ENCODE results near the gene SYAP1. TPM values are rescaled to one million over a fixed set of nuclear protein-coding genes. Genes with fewer than 3 reads are reported as not detected.
"Not testable (repeated sequence)": the region's sequence is repeated elsewhere in the genome, so short reads cannot be mapped to it uniquely, and the experiment has no call there.

Gene SYAP1
- total RNA-seq, 2 experiments from 2014 or later: 22.8 to 31.4 TPM

DNA sequence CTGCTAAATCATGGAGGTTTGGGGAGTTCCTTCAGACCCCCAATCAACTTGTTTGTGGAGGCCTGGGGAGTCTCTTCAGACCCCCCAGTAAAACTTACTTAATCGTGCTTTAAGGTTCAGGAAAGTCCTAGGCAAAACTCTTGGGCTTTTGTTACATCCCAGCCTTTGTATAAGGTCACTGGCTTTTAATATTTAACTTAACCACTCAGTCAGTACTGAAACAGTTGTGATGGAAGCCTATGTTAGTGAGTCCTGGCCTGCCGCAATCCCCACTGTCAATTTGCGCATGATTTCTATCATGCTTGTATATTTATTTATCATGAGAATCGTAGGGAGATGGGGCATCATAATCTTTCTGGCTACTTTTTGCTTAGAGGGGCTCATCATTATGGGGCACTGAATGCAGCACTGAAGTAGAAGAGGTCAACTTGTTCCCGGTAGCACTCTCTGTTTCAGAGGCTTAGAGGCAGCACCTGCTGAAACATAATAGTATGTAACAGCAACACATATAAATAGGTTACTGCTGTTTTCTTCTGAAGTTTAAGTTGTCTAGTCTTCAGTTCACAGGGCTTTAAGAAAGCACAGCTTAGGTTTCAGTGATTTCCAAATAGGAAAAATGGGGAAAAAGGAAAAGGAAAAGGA is 7.1 kb downstream of the SYAP1 start:
- H3K4me3 Mint-ChIP-seq; H3K36me3 Mint-ChIP-seq (ENCODE audit: low read depth); intact Hi-C loops (cut with DNase I, micrococcal nuclease); ATAC-seq; H3K9me3 Mint-ChIP-seq (ENCODE audit: low read depth); H3K4me1 Mint-ChIP-seq; H3K27ac Mint-ChIP-seq; POLR2A ChIA-PET; CTCF ChIA-PET; DNase-seq; H3K27me3 Mint-ChIP-seq: not testable (repeated sequence)

DNA sequence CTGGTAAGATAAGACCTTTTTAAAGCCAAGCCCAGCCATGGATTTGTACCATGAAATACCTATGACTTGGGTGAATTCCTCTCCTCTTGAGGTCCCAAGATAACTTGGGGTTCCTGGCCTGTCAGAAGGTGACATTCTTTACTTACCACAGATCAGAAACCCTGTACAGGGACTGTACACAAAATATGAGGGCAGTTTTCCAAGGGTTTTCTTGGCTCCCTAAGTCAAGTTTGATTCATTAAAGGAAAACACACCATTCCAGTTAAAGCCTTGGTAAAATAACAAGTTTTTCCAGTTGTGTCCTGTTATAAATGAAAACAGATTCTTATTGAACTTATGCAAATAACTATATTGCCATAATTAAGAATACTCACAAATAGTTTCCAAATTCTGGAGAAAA is 8.2 kb downstream of the SYAP1 start:
- CTCF ChIA-PET: no interaction called here
- peaks cover 8% of the 10 kb centered on the region for H3K36me3 Mint-ChIP-seq (ENCODE audit: low read depth)
- H3K27me3 Mint-ChIP-seq: no peaks in the 10 kb centered on the region
- POLR2A ChIA-PET: no interaction called here
- no peak for ATAC-seq
- H3K4me1 Mint-ChIP-seq: peaks cover 6% of the 10 kb centered on the region
- no peaks in the 10 kb centered on the region for H3K9me3 Mint-ChIP-seq (ENCODE audit: low read depth)
- no peak overlapping the region for H3K4me3 Mint-ChIP-seq
- intact Hi-C loops (cut with DNase I, micrococcal nuclease): no loop called here
- H3K27ac Mint-ChIP-seq: no peak overlapping the region
- DNase-seq: no peak

DNA sequence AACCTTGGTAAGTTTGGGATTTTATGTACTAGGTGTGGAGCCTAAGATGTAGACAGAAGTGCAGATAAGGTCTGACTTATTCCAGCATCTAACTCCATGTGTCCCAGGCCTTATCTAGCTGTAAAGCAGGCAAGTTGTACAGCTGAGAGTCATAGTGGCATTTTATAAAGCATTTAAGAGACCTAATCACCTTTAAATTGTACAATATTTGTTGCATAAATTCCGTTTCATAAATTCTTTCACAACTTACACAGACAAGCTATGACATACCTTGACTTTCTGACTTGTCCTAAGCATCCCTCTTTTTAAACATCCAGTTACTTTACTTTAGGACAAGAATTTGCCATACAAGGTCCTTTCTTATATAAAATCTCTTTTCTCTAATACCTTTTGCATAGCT is 11.0 kb downstream of the SYAP1 start:
- ChIA-PET POLR2A (no interaction called here), CTCF (interaction anchor here (1.3 kb wide), 1 partner anchor 293 kb away, joined by 3 read pairs; no protein-coding TSS in a partner anchor)
- H3K27ac Mint-ChIP-seq: no peak overlapping the region
- H3K9me3 Mint-ChIP-seq (ENCODE audit: low read depth): no peaks in the 10 kb centered on the region
- H3K36me3 Mint-ChIP-seq (ENCODE audit: low read depth): peaks cover 8% of the 10 kb centered on the region
- H3K4me3 Mint-ChIP-seq: no peak overlapping the region
- no peak for ATAC-seq
- DNase-seq: no peak
- no peaks in the 10 kb centered on the region for H3K27me3 Mint-ChIP-seq
- H3K4me1 Mint-ChIP-seq: no peaks in the 10 kb centered on the region
- intact Hi-C loops (cut with DNase I, micrococcal nuclease): no loop called here

DNA sequence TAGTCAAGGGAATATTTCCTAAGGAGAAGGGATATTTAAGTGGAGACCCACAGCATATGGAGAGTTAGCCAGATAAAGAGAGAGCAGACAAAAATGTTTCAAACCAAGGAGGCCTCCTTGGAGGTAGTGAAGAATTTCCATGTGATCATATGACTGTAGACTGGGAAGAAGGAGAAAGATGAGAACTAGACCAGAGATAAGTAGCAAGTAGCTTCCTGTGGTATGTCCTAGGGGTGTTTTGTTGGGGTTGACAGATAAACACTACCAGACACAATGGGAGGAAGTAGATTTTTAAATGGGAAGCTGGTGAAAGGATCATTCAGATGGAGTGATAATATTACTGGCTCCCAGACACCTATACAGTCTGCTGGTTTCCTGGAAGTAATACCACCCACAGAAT is 13.6 kb downstream of the SYAP1 start:
- ATAC-seq: no peak

DNA sequence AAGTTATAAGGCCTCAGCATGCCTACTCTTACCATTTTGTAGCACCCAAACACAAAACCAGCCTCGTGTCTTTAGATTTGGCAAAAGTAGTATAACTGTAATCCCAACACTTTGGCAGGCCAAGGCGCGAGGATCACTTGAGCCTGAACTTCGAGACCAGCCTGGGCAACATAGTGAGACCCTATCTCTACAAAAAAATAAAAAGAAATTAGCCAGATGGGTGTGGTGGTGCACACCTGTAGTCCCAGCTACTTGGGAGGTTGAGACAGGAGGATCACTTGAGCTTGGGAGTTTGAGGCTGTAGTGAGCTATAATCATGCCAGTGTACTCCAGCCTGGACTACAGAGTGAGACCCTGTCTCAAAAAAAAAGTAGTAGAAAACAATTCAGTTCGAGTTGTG is 17.6 kb downstream of the SYAP1 start:
- Mint-ChIP-seq H3K36me3 (ENCODE audit: low read depth) (peaks cover 6% of the 10 kb centered on the region), H3K4me1 (no peaks in the 10 kb centered on the region), H3K27ac (no peak overlapping the region), H3K4me3 (no peak overlapping the region), H3K9me3 (ENCODE audit: low read depth) (no peaks in the 10 kb centered on the region), H3K27me3 (no peaks in the 10 kb centered on the region)
- POLR2A ChIA-PET: no interaction called here
- DNase-seq (no peak), ATAC-seq (no peak)
- CTCF ChIA-PET: no interaction called here
- intact Hi-C loops (cut with DNase I, micrococcal nuclease): no loop called here

More for the DNA sequence above, 13.6 kb downstream of the SYAP1 start:
- POLR2A ChIA-PET: no interaction called here
- Mint-ChIP-seq H3K27me3 (no peaks in the 10 kb centered on the region), H3K4me3 (no peak overlapping the region), H3K9me3 (ENCODE audit: low read depth) (no peaks in the 10 kb centered on the region), H3K4me1 (no peaks in the 10 kb centered on the region), H3K36me3 (ENCODE audit: low read depth) (peaks cover 8% of the 10 kb centered on the region), H3K27ac (no peak overlapping the region)
- CTCF ChIA-PET: no interaction called here
- no peak for DNase-seq
- intact Hi-C loops (cut with DNase I, micrococcal nuclease): no loop called here

DNA sequence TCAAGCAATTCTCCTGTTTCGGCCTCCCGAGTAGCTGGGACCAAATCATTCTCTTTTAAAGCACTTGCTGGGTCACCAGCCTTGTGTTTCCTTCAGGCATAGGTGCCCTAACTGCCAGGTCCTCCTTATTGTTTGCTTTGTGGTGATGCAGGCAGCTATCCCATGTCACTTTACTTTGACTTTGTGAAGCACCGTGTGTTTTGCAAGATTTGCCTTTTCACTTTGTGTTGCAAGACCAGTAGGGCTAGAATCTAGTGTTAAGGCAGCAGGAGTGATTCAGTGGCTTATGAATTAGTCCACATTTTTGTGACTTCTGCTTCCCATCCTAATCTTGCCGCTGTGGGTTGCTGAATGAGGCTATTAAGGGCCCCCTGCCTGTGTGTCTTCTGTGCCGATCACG is 20.2 kb downstream of the SYAP1 start:
- CTCF ChIA-PET: no interaction called here
- no peak overlapping the region for H3K27ac Mint-ChIP-seq
- intact Hi-C loops (cut with DNase I, micrococcal nuclease): no loop called here

DNA sequence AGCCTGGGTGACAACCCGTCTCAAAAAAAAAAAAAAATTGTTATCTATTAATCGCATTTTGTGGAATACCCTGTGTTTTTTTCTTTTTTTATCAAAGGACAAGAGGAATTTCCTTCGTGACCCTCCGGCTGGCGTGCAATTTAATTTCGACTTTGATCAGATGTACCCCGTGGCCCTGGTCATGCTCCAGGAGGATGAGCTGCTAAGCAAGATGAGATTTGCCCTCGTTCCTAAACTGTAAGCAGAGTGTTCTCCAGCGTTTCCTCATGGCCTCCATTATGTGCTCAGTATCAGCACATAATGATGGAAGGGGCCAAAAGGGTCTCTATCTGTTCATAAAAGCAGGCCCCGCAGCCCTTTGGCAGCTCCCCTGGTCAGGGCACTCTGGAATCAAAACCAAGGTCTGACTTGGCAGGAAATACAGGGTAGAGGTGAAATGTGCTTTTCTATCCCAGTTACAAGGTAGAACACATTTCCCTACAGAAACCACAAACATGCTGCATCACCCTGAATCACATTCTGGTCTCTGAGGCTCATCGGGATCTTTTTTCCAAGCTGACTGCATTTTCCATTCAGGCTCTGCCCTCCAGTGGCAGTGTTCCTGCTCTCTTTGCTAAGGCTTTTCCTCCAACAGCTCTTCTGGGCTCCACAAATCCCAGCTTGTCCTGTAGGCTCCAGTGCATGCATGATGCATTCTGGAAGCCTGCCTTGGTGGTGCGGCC is 24.4 kb downstream of the SYAP1 start:
- no peak overlapping the region for H3K4me3 Mint-ChIP-seq
- ChIA-PET POLR2A (no interaction called here), CTCF (no interaction called here)
- H3K27ac Mint-ChIP-seq: no peak overlapping the region
- no peaks in the 10 kb centered on the region for H3K27me3 Mint-ChIP-seq
- H3K36me3 Mint-ChIP-seq (ENCODE audit: low read depth): peaks cover 9% of the 10 kb centered on the region
- intact Hi-C loops (cut with DNase I, micrococcal nuclease): no loop called here
- H3K4me1 Mint-ChIP-seq: no peaks in the 10 kb centered on the region
- DNase-seq (no peak), ATAC-seq (no peak)
- no peaks in the 10 kb centered on the region for H3K9me3 Mint-ChIP-seq (ENCODE audit: low read depth)

More for the DNA sequence above, 20.2 kb downstream of the SYAP1 start:
- POLR2A ChIA-PET: no interaction called here
- DNase-seq (no peak), ATAC-seq (no peak)
- no peak overlapping the region for H3K4me3 Mint-ChIP-seq
- peaks cover 13% of the 10 kb centered on the region for H3K36me3 Mint-ChIP-seq (ENCODE audit: low read depth)
- no peaks in the 10 kb centered on the region for H3K4me1 Mint-ChIP-seq
- no peaks in the 10 kb centered on the region for H3K9me3 Mint-ChIP-seq (ENCODE audit: low read depth)
- H3K27me3 Mint-ChIP-seq: no peaks in the 10 kb centered on the region

DNA sequence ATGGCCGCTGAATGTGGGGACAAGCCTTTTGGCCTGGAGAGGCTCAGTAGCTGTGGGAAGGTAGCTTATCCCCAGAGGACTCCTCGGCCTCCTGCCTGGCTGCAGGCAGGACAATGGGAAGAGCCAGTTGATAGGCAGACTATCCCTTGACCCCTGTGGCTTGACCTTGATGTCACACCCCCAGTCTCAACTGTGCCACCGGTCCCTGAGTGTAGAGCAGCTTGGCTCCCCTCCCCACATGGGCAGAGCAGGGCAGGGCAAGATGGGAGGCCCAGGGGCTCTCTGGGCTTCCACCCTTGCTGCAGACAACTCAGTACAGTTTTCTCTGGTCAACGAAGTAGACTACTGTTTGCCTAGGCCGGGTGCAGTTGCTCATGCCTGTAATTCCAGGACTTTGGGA is 25.7 kb downstream of the SYAP1 start:
- H3K36me3 Mint-ChIP-seq (ENCODE audit: low read depth): peaks cover 9% of the 10 kb centered on the region
- no peaks in the 10 kb centered on the region for H3K9me3 Mint-ChIP-seq (ENCODE audit: low read depth)
- ChIA-PET CTCF (interaction anchor here (0.7 kb wide), 1 partner anchor 9 kb away, joined by 3 read pairs; no protein-coding TSS in a partner anchor), POLR2A (no interaction called here)
- H3K4me3 Mint-ChIP-seq: no peak overlapping the region
- H3K27me3 Mint-ChIP-seq: no peaks in the 10 kb centered on the region
- no peaks in the 10 kb centered on the region for H3K4me1 Mint-ChIP-seq
- intact Hi-C loops (cut with DNase I, micrococcal nuclease): no loop called here
- no peak overlapping the region for H3K27ac Mint-ChIP-seq
- DNase-seq: no peak
- no peak for ATAC-seq

DNA sequence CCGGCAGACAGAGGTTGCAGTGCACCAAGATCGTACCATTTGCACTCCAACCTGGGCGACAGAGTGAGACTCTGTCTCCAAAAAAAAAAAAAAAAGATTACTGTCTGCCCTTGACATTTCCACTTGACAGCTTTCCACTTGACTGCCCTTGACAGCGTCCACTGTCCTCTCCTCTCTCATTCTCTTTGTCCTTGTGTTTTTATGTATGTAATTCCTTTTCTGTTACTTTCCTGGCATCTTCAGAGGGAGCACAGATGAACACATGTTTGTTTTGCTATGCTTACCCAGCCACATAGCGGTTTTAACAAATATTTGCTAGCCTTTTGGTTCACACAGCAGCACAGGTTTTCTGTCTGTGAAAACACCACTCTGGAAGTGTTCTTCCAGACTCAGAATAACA is 26.2 kb downstream of the SYAP1 start:
- intact Hi-C loops (cut with DNase I, micrococcal nuclease): no loop called here
- Mint-ChIP-seq H3K36me3 (ENCODE audit: low read depth) (peaks cover 9% of the 10 kb centered on the region), H3K9me3 (ENCODE audit: low read depth) (no peaks in the 10 kb centered on the region), H3K27me3 (no peaks in the 10 kb centered on the region), H3K27ac (no peak overlapping the region), H3K4me3 (no peak overlapping the region), H3K4me1 (no peaks in the 10 kb centered on the region)
- no peak for DNase-seq
- ATAC-seq: no peak
- POLR2A ChIA-PET: no interaction called here
- CTCF ChIA-PET: no interaction called here

DNA sequence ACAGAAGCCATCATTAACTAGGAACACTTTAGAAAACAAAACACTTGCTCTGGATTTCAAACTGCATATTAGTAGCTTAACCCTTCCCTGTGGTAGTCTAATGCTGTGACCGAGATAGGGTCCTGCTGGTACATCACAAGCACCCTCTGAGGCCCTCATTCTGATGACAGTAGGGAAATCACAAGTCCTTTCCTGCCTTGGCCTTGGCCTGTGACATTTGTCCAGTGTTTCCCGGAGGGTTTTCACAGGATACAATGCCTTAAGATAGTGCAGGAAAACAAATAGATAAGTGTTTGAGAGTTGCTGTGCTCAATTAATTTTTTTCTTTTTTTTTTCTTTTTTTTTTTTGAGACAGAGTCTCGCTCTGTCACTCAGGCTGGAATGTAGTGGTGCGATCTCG is 29.0 kb downstream of the SYAP1 start:
- Mint-ChIP-seq H3K9me3 (ENCODE audit: low read depth) (no peaks in the 10 kb centered on the region), H3K36me3 (ENCODE audit: low read depth) (peaks cover 13% of the 10 kb centered on the region), H3K4me3 (no peak overlapping the region), H3K27ac (no peak overlapping the region), H3K4me1 (no peaks in the 10 kb centered on the region), H3K27me3 (no peaks in the 10 kb centered on the region)
- no peak for ATAC-seq
- POLR2A ChIA-PET: no interaction called here
- CTCF ChIA-PET: no interaction called here
- no peak for DNase-seq
- intact Hi-C loops (cut with DNase I, micrococcal nuclease): no loop called here

DNA sequence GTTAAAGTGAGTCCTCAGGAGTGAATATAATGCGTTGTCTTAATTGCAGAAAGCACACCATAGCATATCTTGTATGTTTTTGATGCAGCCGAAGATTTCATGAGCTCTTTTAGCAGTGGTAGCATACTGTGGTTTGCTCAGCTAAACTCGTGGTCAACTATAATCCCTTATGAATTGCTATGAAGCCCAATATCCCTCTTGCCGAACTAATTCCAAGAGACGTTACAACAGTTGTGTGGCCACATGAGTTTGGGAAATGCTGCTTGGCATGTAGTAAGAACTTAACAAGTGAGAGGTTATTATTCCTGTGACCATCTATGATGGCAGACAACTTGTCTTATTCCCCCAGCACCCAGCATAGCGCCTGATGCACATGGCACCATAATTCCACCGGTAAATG is 30.7 kb downstream of the SYAP1 start:
- DNase-seq (no peak), ATAC-seq (no peak)
- Mint-ChIP-seq H3K9me3 (ENCODE audit: low read depth) (no peaks in the 10 kb centered on the region), H3K4me3 (no peak overlapping the region), H3K4me1 (no peaks in the 10 kb centered on the region), H3K36me3 (ENCODE audit: low read depth) (peaks cover 15% of the 10 kb centered on the region), H3K27ac (no peak overlapping the region), H3K27me3 (no peaks in the 10 kb centered on the region)
- POLR2A ChIA-PET: no interaction called here
- CTCF ChIA-PET: no interaction called here
- intact Hi-C loops (cut with DNase I, micrococcal nuclease): no loop called here

DNA sequence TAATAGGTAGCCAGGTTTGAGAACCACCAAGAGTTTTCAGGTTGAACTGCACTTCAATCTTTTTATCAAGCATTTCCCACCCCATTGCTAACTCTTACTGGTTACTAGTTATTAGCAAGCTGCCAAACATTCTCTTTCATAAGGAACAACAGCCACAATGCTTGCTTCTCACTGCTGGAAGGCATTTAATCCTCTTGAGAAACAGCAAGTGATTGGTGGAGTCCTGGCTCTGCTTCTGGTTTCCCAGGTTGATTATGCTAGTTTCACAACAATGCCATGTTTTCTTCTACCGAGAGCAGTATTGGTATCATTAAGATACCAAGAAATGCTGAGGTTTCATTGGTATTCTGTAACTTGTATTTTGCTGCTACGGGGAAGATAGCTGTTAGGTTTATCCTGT is 34.6 kb downstream of the SYAP1 start:
- DNase-seq (no peak), ATAC-seq (no peak)
- Mint-ChIP-seq H3K27ac (no peak overlapping the region), H3K4me1 (no peaks in the 10 kb centered on the region), H3K4me3 (no peak overlapping the region), H3K36me3 (ENCODE audit: low read depth) (peaks cover 17% of the 10 kb centered on the region), H3K27me3 (no peaks in the 10 kb centered on the region), H3K9me3 (ENCODE audit: low read depth) (no peaks in the 10 kb centered on the region)
- ChIA-PET POLR2A (interaction anchor here (0.6 kb wide), 1 partner anchor 67 kb away, joined by 3 read pairs; no protein-coding TSS in a partner anchor), CTCF (interaction anchor here (0.6 kb wide), 2 partner anchors 9 to 562 kb away, joined by 3 read pairs; no protein-coding TSS in a partner anchor)
- intact Hi-C loops (cut with DNase I, micrococcal nuclease): no loop called here

Measured in activated CD4-positive, alpha-beta T cell treated with anti-CD3 and anti-CD28 coated beads for 36 hours (primary cell).